HG03196 (cell line): ENCODE measurements around the gene CRY1.
"Not testable (repeated sequence)": the region's sequence is repeated elsewhere in the genome, so short reads cannot be mapped to it uniquely, and the experiment has no call there.

Experiments
- ATAC-seq: cut with Tn5 transposase; IDR thresholded peaks from one replicate; pipeline ENCODE4 v1.9.1; 2021; ENCODE audit not compliant: unreplicated experiment

Gene CRY1

DNA sequence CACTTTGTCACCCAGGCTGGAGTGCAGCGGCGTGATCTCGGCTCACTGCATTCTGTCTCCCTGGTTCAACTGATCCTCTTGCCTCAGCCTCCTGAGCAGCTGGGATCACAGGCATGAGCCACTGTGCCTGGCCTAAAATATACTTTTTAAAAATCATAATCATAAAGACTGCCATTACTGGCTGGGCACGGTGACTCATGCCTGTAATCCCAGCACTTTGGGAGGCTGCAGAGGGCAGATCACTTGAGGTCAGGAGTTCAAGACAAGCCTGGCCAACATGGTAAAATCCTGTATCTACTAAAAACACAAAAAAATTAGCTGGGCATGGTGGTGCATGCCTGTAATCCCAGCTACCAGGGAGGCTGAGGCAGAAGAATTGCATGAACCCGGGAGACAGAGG is 20.1 kb downstream of the CRY1 start:
- not testable (repeated sequence) for ATAC-seq

DNA sequence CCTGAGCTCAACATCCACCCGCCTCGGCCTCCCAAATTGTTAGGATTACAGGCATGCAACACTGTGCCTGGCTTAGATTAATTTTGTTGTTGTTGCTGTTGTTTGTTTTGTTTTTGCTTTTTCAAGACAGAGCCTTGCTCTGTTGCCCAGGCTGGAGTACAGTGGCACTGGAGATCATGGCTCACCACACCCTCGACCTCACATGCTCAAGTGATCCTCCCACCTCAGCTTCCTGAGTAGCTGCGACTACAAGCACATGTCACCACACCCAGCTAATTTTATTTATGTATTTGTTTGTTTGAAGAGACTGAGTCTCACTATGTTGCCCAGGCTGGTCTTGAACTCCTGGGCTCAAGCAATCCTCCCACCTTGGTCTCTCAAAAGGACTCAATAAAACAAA is 26.7 kb downstream of the CRY1 start:
- no peak for ATAC-seq

DNA sequence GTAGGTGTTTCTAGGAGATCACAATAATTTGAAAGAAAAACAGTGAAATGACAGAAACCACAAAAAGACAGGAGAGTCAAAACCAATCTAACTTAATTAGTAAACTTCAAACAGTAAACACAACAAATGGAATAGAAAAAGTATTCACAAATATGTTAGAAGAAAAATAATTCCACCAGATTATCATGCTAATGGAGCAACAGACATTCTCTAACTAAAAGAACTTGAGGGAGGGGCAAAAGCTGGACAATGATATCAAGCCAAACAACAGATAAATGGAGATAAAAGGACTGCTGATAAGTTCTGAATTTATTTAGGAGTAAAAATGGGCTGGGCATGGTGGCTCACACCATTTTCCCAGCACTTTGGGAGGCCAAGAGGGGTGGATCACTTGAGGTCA is 28.7 kb downstream of the CRY1 start:
- no peak for ATAC-seq

DNA sequence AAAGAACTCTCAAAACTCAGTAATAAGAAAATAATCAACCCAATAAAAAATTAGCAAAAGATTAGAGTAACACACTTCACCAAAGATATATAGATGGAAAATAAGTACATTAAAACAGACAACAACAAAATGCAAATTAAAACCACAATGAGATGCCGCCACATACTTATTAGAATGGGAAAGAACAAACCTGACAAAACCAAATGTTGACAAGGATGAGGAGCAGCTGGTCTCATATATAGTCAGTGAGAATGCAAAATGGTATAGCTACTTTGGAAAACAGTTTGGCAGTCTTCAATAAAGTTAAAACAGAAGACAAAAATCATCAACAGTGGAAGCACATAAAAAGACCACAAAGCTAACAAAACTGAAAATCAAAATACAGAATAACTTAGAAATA is 29.1 kb downstream of the CRY1 start:
- no peak for ATAC-seq

DNA sequence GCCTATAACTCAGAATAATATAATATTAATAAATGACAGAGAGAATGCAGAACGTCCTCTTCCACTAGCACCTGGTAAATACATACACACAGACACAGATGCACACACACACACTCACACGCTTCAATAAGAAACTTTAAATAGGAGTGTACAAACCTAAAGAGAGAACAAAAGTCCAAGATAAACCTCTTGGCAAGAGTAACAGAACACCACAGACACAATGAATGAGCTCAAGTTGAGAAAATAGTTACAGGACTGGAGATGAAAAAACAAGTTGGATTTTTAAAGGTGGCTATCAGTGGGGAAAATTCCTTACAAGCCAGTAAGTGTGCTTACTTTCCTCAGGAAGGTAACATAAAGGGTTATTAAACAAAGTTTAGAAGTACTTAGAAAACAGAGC is 35.2 kb downstream of the CRY1 start:
- ATAC-seq: no peak

DNA sequence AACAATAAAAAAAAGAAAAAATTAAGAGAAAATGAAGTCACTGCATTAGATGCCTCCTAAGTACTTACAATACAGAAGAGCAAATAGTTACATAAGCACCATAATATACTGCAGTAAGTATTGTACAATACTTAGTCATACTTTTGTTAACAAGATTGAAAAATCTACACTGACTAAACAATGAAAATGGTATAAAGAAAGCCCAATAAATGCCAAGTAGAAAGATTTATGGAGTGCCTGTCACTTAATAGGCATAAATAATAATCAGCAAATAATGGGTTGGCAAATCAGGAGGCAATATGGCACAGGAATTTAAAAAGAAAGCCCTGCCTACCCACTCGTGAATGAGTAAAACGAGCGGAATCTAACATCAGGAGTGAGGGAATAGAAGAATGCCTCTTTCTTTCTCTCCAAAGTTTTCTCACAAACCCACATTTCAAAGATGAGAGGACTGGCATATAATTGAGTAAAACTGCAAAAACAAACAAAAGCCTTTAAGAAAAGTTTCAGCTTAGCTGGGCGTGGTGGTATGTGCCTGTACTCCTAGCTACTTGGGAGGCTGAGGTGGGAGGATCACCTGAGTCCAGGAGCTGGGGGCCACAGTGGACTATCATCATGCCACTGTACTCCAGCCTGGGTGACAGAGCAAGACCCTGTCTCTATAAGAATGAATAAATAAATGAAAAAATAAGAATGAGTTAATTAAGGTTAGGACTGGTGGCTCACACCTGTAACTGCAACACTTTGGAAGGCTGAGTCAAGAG is 36.1 kb downstream of the CRY1 start:
- no peak for ATAC-seq

DNA sequence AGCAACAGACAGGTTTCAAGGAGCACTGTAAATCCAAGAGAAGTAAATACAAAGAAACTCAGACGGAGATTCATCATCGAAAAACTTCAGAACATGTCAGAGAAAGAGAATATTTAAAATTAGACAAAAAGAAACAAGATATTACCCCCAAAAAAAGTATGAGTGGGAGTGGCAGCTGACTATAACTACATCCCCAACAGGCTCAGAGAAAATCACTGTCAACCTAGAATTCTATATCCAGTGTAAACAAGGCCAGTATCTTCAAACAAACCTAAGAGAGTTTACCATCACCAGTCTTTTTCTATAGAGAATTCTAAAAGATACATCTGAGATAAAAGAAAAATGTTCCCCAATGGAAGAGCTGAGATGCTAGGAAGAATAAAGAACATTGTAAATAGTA is 39.6 kb downstream of the CRY1 start:
- ATAC-seq: no peak

DNA sequence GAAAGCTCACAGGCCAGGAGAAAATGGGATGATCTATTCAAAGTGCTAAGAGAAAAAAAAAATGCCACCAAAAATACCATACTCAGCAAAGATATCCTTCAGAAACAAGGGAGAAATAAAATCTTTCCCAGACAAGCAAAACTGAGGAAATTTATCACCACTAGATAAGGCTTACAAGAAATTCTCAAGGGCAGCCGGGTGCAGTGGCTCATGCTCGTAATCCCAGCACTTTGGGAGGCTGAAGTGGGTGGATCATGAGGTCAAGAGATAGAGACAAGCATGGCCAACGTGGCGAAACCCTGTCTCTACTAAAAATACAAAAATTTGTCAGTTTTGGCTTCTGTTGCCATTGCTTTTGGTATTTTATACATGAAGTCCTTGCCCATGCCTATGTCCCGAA is 48.2 kb downstream of the CRY1 start:
- ATAC-seq: no peak

DNA sequence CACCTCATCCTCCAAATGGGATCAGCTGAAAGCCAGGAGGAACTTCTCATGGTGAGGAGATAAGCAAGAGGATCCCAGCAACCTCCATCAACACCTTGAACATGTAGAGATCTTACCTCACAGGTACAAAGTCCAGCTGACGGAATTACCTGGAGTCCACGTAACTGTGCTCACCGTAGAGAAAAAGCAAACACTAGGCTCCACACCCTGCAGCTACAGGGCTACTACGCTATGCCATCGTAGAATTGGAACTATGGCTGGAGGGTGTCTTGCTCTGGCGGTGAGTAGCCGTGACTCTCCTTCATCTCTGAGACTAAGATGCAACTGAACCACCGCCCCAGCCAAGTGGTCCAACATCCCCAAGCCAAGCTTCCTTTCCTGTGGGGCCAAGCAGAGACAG is 50.5 kb downstream of the CRY1 start:
- no peak for ATAC-seq

DNA sequence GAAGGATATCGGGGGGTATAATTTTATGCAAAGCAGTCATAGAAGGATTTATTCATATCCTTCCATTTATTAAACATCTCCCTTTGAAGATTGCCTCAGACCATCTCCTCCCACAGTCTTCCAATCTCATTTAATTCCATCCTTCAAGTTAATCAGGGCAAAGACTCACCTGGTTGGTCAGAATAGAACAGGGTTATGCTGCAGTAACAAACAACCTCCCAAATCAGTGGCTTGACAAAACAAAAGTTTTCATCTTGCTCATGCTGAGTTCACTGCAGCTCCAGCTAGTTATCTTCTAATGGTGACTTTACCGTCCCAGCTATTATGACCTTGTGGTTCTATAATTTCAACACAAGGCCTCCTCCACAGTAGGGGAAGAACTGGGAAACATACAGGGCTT is 57.6 kb downstream of the CRY1 start:
- ATAC-seq: no peak

DNA sequence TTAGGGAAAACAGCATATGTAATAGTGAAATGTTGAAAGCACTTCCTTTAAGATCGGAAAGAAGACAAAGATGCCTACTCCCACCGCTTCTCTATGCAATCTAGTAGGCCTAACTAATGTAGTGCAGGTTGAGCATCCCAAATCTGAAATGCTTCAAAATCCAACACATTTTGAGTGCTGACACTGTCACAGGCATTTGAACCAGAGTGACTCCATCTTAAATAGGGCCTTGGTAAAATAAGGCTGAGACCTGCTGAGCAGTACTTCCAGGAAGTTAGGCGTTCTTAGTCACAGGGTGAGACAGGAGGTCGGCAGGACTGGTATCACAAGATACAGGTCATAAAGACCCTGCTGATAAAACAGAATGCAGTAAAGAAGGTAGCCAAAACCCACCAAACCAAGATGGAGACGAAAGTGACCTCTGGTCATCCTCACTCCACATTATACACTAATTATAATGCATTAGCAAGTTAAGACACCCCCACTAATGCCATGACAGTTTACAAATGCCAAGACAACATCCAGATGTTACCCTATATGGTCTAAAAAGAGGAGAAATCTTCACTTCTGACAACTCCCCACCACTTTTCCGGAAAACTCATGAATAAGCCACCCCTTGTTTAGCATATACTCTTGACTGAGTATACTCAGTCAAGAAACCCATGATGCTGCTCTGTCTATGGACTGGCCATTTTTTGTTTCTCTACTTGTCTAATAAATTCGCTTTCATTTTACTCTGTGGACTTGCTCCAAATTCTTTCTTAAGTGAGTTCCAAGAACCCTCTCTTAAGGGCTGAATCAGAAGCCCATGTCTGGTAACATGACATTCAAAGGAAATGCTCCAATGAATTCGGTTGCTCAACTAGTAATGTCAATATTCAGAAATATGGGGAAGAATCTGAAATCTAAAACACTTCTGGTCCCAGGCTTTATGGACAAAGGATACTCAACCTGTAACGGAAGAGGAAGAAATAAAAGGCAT is 59.3 kb downstream of the CRY1 start:
- no peak for ATAC-seq

DNA sequence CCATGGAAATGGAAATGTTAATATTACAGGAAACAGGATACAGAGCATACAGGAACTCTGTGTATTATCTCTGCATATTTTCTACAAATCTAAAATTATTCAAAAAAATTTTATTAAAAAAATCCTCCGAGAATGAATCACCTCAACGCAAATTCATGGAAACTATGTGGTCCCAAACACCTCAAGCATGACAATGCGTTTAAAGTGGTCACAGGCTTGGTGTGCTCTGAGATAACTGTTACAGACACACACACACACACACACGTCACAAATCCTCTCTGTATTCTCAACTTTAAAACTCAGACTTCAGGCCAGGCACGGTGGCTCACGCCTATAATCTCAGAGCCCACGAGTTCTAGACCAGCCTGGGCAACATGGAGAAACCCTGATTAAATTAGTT is 61.1 kb downstream of the CRY1 start:
- ATAC-seq: no peak

DNA sequence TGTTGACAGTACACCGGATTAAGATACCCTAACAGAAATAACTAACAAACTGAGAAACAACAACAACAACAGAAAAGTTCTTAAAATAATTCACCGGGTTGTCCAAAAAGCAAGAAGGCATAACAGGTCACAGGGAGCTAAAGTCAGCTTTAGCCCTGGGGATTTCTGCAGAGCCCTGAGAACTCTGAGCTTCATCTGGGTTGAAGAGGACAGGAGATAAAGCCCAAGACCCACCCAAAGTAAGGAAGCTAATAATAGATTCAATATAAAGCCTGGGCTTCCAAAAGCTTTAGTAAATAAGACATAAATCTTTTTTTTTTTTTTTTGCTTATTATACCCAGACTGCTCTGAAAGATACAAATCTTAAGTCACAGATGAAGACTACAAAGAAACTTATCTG is 62.3 kb downstream of the CRY1 start:
- no peak for ATAC-seq

DNA sequence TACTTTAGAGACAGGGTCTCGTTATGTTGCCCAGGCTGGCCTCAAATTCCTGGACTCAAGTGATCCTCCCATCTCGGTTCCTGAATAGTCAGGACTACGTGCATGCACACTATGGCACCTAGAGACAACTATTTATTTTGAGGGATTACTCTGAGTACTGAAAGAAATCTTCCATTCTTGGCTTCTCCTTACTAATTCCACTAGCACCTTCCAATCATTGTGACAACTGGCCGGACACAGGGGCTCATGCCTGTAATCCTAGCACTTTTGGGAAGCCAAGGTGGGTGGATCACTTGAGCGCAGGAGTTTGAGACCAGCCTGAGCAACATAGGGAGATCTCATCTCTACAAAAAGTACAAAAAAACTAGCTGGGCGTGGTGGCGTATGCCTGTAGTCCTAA is 64.3 kb downstream of the CRY1 start:
- no peak for ATAC-seq

DNA sequence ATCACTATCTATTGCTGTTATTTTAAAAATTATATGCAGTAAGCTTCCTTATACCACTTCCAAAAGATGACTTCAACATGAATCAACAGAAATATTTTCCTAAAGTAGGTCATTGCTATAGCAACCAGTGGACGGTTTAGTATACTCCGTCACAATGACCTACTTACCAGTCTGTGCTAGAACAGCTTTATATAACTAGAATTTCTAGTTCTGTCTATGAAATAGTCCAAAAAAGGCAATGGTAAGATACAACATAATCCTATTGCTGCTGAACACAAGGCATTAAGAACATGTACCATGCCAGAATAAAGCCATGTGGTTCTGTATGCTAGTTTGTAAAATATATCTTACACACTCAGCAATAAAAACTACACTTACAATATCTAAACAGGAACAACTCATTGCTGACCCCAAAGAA is 65.7 kb downstream of the CRY1 start:
- ATAC-seq: no peak

DNA sequence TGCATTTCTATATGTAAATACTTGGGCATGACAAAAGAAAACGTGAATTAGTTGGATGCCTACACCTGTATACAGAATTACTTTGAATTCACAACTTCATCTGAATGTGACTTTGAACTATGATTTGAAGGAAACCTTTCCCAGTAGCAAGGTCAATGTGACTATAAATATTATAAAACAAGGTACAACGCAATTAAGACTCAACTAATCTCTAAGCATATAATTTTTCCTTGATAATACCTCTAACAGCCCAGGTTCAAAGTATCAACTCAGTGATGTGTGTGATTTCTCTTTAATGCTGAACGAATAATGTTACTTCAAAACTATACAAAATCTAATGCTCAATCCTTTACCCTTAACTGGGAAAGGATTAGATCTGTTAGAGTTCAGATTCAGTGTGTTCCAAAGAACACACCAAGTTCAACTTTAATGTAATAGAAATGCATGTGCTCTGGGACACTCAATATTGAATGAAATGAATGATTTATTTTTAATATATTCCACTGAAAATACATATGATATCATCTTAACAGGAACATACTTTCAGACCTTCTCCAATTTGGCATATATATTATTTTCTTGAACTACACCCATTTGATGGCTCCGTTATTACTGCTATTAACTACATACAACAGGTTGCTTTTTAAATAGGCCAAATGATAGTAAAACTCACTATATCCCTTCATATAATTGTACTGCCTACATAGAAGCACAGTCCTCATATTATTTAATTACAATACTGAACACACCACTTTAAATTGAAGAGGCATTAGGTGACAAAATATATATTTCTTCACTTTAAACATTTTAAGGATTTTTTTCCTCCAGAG is 66.3 kb downstream of the CRY1 start:
- no peak for ATAC-seq

DNA sequence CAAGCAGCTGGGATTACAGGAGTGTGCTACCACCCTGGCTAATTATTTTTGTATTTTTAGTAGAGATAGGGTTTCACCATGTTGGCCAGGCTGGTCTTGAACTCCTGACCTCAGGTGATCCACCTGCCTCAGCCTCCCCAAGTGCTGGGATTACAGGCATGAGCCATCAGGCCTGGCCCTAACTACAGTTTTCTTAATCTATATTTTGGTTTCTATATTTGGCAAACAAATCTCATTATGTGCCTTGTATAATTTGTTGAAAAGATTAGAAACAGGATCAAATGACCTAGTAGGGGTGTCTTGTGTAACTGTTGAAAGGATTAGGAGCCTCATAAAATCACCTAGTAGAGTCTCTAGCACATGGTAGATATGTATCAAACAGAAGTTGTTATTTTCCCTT is 67.0 kb downstream of the CRY1 start:
- not testable (repeated sequence) for ATAC-seq

DNA sequence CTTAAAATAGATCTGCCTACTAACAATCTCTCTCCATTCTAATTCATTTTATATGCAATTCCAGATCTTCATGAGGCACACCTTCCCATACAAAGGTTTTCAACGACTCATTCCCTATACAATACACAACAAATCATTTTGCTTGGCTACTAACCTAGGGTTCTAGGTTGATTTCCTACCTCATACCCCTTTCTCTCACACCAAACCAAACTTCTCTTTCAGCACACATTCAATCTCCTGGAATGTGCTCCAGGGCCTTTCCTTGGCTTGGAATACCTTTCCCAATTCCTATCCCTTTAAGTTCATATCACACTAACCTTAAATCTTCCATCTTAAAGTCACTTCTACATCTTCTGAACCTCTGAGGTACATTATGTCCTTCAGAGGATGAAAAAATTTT is 67.7 kb downstream of the CRY1 start:
- no peak for ATAC-seq

DNA sequence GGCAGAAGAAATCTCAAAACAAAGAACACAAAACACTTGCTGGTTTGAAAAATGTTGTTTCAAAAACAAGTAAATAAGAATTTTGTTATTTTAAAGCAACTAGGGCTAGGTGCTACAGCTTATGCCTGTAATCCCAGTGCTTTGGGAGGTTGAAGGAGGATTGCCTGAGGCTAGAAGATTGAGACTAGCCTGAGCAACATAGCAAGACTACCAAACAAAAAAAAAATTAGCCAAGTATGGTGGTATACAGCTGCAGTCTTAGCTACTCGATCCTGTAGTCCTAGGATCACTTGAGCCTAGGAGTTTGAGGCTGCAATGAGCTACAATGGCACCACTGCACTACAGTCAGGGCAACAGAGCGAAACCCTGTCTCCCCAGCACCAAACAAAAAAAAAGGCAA is 73.8 kb downstream of the CRY1 start:
- no peak for ATAC-seq

DNA sequence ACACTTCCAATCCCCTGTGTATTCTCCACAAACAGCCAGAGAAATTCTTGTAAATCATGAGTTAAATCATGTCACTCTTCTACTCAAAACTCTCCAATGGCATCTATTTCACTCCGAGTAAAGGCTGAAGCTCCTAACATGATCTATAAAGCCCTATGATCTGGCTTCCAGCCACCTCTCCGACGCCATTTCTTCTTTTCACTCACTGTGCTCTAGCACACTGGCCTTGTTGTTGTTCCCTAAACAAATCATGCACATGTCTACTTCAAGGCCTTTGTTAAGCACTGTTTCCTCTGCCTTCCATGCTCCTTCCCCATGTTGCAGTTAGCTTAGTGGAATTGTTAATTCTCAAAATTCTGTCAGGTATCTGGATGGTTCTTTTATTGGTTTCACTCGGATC is 76.3 kb downstream of the CRY1 start:
- no peak for ATAC-seq

DNA sequence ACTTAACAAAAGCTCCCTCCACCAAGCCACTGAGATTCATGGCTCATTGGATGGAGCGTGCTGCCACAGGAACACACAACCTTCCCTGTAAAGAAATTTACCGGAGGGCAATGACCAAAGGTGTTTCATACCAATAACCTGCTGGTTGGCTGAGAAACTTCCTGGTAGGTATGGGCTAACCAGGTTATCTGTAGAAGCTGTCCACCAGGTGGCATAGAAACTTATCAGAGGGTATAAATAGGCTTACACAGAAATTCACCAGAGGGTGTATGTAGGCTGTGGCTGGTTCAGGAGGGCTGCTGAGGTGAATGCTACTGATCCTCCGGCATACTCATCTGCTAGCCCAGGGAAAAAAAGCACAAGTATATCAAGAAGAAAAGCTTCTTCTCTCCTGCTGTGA is 79.3 kb downstream of the CRY1 start:
- ATAC-seq: no peak
